Globus pallidus (tissue), 1 donor: ENCODE data around the gene FBLN5.

Experiments used
- DNase-seq: peaks from one replicate; pipeline ENCODE4 v3.0.0-alpha.2; 2015; ENCODE audit warnings: low spot score

The FBLN5 gene

DNA sequence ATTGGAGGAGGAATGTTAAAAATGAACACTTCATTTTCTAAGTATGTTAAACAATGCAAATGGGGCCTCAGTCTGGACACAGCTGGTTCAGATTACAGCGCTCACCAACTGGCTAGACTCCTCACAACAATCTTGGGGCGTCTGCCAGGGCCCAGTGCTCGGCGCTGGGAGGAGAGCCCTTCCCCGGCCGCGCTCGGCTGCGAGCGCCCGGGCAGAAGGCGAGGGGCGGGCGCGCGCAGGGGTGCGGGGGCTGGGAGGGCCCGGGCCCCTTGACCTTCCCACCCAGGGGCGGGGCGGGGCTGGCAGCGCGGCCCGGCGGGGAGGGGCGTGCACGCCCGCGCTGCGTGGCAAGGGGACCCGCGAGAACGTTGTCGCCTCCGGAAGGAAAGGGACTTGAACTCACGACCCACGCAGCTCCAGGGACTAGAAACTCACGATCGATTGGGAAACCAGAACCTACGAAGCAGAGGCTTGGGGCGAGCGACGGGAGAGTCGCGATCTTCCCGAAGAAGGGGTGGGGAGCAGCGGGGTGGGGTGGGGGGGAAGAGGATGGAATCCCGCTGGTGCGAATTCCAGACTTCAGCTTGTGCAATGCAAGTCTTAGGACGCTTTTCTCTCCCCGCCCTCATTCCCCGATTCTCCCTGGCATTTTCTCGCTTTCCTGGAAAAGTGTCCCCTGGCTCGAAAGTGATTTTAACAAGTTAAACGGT, at the start of gene FBLN5:
Gene FBLN5, minus strand, starts transcription at position 220 of the 710 bp plus-strand sequence. CDS start 465 bp downstream, outside the sequence.
- peak; percentile 16 for DNase-seq

DNA sequence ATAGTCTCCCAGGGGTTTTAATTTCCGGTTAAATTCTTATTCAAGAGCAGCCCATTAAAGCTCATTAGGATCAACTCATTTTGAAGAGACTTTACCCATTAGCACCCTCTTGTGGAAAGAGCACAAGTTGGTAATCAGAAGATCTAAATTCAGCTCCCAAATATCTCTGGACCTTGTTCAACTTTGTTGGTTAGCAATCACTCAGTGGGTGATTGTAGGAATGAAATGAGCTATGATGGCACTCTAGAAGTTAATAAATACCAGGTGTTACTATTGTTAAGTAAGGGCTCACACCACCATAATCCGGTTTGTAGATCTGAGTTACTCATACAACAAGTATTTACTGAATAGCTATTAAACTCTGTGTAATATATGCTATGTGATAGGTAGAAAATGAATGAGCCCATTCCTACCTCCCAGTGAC, 49.5 kb upstream of the FBLN5 start:
- peak; percentile 31 for DNase-seq

GRCh38 chr14:91987192-91987591, 39.7 kb upstream of the FBLN5 start:
- no peak for DNase-seq

- no peak for DNase-seq
Observed at GRCh38 chr14:91985521-91986255, 38.2 kb upstream of the FBLN5 start.

DNA sequence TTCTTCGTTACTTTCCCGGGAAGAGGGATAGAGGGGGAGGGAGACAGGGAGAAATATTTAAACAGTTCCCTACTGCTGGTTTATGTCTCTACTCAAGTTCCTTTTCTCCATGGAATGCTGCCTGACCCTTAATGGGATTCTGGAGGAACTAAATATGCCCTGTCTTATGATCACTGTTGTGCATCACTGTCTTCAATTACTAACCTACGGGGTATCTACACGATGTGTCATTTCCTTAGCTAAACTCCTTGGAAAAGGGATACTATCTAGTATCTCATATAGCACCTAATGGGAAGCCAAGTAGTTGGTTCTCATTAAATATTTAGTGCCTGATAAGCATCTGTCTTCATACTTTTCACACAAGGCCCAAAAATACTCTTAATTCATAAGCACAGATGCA, 37.5 kb upstream of the FBLN5 start:
- DNase-seq, result no peak

DNA sequence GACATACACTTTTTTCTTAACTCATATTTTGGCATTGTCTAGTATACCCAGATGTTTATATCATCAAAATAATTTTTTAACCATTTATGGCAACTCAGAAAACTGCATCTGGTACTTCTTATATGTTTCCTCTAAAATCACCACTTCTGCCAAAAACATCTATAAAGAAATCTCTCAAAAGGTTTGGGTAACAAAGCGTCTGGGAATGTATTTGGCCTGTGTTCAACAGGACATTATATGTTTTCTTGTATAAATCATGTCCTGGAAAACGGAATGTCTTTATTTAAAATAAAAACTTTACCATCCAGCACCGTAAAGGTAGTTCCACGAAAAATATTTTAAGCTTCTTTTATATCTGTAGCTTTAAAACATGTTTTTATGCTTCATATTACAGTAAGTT, 36.1 kb upstream of the FBLN5 start:
- no peak for DNase-seq

GRCh38 chr14:91980157-91980556, 32.7 kb upstream of the FBLN5 start:
- no peak for DNase-seq

DNA sequence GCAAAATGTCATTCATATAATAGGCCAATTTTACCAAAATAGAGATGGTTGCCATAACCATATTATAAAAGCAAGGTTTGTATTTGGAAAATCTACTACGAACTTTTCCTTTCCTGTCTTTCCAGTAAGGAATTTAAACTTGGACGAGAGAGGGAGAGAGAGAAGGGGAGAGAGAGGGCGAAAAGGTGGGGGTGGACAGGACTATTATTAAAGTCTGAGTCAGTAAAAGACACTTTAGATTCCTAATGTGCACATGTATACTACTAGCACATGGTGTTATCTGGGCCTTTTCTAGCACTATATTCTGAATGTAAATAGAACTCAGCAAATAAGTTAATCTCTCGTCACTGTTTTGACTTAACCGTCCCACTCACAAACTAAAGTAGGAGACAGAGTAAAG, 30.4 kb upstream of the FBLN5 start:
- DNase-seq, result no peak

DNA sequence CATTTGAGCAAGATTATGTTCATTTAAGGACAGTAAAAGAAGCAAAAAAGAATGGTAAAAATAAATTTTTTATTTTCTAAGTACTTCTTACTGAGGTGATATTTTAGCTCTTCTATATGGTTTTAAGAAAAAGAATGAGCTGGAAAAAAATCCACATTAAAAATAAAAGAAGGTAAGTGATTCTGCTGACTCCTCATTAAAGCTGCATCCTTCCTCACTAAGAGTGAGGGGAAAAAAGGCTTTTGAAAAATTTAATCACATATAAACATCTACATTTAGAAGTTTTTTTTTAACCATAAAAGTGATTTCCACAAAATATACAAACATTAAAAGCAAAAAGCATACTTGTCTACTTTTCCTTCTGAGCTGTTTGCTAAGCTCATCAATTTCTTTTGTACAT, 28.3 kb upstream of the FBLN5 start:
- no peak for DNase-seq

GRCh38 chr14:91971188-91971778, 23.8 kb upstream of the FBLN5 start:
- no peak for DNase-seq

- DNase-seq, result no peak
Observed at GRCh38 chr14:91968280-91968679, 20.8 kb upstream of the FBLN5 start.

DNA sequence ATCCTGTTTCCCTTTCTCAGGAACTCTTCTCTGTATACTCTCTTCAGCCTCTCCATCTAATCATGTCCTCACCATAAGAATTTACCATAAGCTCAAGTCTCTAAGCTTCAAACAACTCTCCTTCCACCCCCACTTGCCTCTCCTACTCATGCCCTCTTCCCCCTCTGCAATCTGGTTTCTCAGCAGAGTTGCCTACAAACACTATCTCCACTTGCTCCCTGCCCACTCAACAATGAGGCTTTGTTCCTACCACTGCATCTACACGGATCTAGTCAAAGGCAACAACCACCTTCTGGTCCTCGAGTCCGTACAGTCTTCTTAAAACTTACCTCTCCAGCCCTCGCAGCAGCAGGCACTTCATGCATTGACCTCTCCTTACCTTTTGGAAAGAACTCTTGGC, 17.2 kb upstream of the FBLN5 start:
- peak; percentile 26 for DNase-seq

DNA sequence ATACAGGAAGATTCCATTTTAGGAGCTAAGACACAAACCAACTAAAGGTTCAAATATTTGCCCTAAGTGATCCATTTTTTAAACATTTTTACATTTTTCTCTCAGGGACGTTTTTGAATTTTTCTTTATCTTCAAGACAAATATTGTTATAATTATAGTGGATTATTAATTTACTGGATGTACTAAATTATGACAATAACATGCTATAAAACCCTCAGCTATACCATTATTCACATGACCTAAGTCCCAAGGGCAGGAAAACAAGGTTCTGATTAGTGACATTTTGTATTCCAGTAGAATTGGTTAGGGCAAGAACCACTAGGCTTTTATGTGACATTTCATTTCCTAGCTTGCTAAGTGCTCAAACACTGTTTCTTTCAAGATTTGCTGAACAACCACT, 16.5 kb upstream of the FBLN5 start:
- DNase-seq, result no peak

GRCh38 chr14:91963465-91963864, 16.0 kb upstream of the FBLN5 start:
- no peak for DNase-seq

DNA sequence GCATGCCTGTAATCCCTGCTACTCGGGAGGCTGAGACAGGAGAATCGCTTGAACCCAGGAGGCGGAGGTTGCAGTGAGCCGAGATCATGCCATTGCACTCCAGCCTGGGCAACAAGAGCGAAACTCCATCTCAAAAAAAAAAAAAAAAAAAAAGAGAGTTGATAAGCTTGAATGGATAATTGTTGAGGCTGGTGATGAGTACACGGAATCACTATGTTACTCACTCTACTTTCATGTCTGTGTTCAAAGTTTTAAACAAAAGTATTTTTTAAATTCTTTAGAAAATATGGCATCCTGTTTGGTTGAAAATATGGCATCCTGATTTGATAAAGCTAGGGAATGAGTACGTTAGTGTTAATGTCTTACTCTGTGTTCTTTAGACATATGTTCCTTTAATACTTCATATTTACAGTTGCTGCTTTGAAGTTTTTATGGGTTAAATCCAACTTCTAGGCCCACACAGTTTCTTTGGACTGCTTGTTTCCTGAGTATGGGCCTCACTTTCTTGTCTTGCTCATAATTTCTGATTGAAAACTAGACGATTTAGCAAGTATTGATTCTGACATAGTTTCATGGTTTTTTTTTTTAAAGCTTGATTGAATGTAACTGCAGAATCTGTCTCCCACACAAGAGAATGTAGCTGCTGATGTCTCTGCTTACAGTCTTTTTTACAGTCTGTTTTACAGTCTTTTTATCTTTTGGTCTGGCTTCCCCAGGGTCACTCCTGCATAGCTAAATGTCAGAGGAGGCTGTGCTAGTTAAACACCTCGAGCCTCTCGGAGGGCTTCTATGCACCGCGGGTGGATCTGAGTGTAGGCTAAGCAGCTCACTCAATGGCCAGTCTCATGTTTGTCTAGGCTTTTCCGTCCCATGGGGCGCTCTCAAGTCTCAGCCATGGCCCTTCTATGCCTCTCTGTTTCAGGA, 14.1 kb upstream of the FBLN5 start:
- no peak for DNase-seq

DNA sequence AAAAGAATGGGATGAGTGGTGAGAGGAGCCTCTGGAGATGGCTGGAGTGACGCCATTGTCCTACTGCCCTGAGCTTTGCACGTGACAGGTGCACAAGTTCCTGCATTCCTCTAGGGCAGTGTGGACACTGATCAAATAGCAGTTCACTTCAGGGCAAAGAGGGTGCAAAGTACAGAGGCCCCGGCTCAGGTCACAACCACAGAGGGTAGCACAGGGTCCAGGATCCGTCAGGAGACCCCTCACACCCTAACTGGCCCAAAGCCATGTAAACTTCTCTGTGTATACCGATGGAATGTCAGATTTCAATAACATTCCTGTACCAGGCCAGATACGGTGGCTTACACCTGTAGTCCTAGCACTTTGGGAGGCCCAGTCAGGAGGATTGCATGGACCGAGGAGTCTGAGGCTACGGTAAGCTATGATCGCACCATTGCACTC, 10.4 kb upstream of the FBLN5 start:
- no peak for DNase-seq

- no peak for DNase-seq
Observed at GRCh38 chr14:91956616-91957015, 9.1 kb upstream of the FBLN5 start.

DNA sequence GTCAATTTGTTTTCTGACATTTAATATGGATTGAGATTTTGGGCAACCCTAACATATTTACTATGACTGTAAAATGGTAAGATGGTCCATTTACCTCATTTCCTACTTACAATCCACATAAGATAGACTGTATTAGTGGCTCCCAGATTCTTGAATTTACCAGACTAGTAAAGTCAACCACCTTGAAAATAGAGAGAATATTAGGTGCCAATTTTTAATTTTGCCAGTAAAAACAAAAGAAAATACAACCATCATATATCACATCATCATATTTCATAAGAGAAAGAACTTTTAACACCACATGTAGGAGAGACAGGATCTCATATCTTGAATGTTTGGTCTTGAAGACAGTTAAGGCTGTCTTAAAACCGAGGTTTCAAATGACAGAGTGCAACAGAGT, 7.7 kb upstream of the FBLN5 start:
- DNase-seq, result no peak

GRCh38 chr14:91953170-91953985, 5.9 kb upstream of the FBLN5 start:
- no peak for DNase-seq

- no peak for DNase-seq
Observed at GRCh38 chr14:91946622-91947474, 646 bp downstream of the FBLN5 start.
